Activated naive CD4-positive, alpha-beta T cell treated with anti-CD3 and anti-CD28 coated beads, Interleukin-2, amount 50 U/mL, for 24 hours (primary cell): ENCODE results near the gene TRAPPC11.
"Not testable (repeated sequence)": the region's sequence is repeated elsewhere in the genome, so short reads cannot be mapped to it uniquely, and the experiment has no call there.

Source experiments
- H3K27ac Mint-ChIP-seq: one replicate; pipeline ENCODE4 v1.8.0; 2021; ENCODE audit warnings: mild to moderate bottlenecking, mixed read lengths
- H3K27me3 Mint-ChIP-seq: one replicate; pipeline ENCODE4 v1.8.0; 2021; ENCODE audit warnings: mixed read lengths
- H3K36me3 Mint-ChIP-seq: one replicate; pipeline ENCODE4 v1.8.0; 2021; ENCODE audit warnings: mixed read lengths
- H3K4me1 Mint-ChIP-seq: one replicate; pipeline ENCODE4 v1.8.0; 2021; ENCODE audit warnings: mixed read lengths
- H3K4me3 Mint-ChIP-seq: one replicate; pipeline ENCODE4 v1.8.0; 2021; ENCODE audit warnings: mild to moderate bottlenecking, mixed read lengths
- H3K9me3 Mint-ChIP-seq: one replicate; pipeline ENCODE4 v1.8.0; 2021; ENCODE audit warnings: mixed read lengths

TRAPPC11 gene

DNA sequence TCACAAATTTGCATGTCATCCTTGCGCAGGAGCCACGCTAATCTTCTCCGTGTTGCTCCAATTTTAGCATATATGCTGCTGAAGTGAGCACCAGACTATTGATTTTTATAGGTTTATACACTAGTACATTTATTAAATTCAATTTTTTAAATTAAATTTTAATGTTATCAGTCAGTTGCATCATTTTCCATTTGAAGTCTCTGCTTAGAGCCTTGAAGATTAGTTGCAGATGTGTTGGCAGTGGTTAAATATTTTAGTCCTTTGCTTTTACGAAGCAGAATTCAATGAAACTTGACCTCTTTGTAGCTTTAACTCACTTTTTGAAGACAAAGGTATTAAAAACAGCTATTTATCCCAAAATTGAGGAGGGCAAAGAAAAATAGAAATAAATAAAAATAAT is 16.5 kb downstream of the TRAPPC11 start:
- Mint-ChIP-seq H3K27me3 (no peaks in the 10 kb centered on the region), H3K36me3 (peaks cover 17% of the 10 kb centered on the region), H3K27ac (no peak overlapping the region), H3K4me3 (no peak overlapping the region), H3K9me3 (no peaks in the 10 kb centered on the region), H3K4me1 (peaks cover 10% of the 10 kb centered on the region)

DNA sequence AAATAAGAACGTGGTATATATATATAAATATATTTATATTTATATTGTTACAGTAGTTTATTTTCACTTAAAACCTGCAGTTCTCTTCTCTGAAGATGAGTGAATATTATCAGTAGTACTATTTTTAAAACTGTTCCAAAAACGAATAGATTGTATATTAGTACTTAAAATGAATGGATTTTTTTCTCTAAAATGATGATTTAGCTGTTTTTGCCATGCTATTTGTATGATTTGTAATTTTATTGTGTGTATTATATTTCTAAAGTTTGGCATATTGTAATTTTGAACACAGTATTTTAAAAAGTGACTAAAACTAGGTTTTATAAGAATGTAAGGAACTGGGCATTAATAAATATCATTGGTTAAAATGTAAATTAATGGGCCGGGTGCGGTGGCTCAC is 22.0 kb downstream of the TRAPPC11 start:
- Mint-ChIP-seq H3K27me3 (no peaks in the 10 kb centered on the region), H3K27ac (no peak overlapping the region), H3K9me3 (no peaks in the 10 kb centered on the region), H3K4me3 (no peak overlapping the region), H3K36me3 (peaks cover 13% of the 10 kb centered on the region), H3K4me1 (peaks cover 4% of the 10 kb centered on the region)

DNA sequence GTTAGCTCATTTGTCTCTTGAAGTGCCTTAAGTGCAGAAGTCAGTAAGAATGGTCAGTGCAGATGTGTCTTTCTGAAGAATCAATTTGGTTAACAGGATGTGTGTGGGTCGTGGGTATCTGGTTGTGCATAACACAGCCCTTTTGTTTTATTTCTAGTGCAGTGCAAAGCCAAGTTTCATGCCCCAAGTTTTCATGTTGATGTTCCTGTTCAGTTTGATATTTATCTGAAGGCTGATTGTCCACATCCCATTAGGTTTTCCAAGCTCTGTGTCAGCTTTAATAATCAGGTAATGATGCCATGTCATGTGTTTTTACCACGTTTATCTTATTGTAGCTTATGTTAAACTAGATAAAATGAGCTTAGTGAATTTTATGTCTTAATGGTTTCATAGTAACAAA is 27.4 kb downstream of the TRAPPC11 start:
- Mint-ChIP-seq H3K27ac (no peak overlapping the region), H3K4me3 (no peak overlapping the region), H3K9me3 (no peaks in the 10 kb centered on the region), H3K27me3 (no peaks in the 10 kb centered on the region), H3K36me3 (peaks cover 15% of the 10 kb centered on the region), H3K4me1 (peaks cover 3% of the 10 kb centered on the region)

DNA sequence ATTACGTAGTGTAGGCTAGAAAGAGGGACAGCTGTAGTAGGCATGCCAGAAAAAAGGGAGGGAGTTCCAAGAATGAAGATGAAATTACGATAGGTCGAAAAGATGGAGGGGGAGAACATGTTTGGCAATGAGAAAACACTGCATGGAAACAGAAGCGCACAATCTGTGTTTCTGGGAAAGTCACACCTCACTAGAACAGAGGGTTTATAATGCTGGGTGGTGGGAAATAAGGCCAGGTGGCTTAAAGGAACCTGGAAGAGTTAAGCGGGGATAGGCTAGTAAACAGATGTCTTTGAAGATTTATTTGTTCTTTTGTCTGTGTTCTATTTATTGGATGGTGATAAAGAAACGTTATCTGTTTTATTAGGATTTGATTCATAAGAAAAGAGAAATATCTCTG is 29.1 kb downstream of the TRAPPC11 start:
- Mint-ChIP-seq H3K9me3 (no peaks in the 10 kb centered on the region), H3K4me3 (no peak overlapping the region), H3K36me3 (peaks cover 20% of the 10 kb centered on the region), H3K27ac (no peak overlapping the region), H3K27me3 (no peaks in the 10 kb centered on the region), H3K4me1 (peaks cover 3% of the 10 kb centered on the region)

DNA sequence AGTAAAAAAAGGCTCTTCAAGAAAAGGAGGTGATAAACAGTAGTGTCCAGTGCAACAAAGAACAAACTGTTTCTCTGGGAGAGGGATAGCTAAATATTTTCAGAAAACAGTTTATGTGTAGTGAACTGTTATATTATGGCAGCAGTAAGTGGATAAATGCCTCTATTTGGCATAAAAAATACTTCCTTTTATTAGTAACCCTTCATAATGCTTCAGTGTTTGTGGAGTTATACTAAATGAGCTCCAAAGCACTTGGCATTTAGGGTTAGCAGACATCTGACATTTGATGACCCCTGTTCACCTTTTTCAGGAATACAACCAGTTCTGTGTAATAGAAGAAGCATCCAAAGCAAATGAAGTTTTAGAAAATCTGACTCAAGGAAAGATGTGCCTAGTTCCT is 31.9 kb downstream of the TRAPPC11 start:
- Mint-ChIP-seq H3K27ac (peak overlapping the region; percentile 53), H3K27me3 (no peaks in the 10 kb centered on the region), H3K9me3 (no peaks in the 10 kb centered on the region), H3K36me3 (peaks cover 19% of the 10 kb centered on the region), H3K4me3 (no peak overlapping the region), H3K4me1 (peaks cover 3% of the 10 kb centered on the region)

DNA sequence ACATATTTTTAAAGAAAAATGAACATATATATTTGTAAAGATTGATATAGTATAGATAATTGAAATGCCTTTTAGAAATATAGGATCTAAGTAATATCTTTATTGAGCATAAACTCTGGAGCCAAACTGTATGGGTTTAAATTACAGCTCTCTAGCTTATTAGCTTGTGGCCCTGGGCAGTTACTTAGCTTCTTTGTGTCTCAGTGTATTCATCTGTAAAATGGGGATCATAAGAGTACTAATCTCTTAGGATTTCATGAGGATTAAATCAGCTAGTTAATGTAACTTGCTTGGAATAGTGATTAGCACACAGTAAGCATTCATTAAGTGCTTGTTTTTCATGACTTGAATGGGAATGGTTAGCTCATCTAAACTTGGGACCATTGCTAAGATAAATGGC is 32.8 kb downstream of the TRAPPC11 start:
- Mint-ChIP-seq H3K4me1 (peaks cover 3% of the 10 kb centered on the region), H3K4me3 (no peak overlapping the region), H3K9me3 (no peaks in the 10 kb centered on the region), H3K27ac (no peak overlapping the region), H3K27me3 (no peaks in the 10 kb centered on the region), H3K36me3 (peaks cover 19% of the 10 kb centered on the region)

DNA sequence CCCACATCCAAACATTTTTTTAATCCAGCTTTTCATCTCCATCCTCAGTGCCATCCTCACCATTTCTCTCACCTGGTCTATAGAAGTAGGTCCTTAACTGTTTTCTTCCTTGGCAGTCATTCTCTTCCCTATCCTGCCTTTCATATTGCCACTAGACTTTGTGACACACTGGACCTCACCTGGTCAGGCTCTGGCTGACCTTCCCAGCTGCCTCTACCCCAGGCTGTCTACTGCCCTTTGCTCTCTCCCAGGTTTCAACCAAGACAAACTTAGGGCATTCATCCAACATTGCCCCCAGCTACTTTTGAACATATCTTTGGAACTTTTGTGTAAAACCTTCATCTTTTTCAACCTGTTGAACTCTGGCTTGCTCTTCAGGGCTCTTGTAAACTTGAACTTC is 39.8 kb downstream of the TRAPPC11 start:
- no peak overlapping the region for H3K4me3 Mint-ChIP-seq
- H3K4me1 Mint-ChIP-seq: no peaks in the 10 kb centered on the region
- peaks cover 20% of the 10 kb centered on the region for H3K36me3 Mint-ChIP-seq
- no peaks in the 10 kb centered on the region for H3K27me3 Mint-ChIP-seq
- H3K9me3 Mint-ChIP-seq: no peaks in the 10 kb centered on the region
- no peak overlapping the region for H3K27ac Mint-ChIP-seq

DNA sequence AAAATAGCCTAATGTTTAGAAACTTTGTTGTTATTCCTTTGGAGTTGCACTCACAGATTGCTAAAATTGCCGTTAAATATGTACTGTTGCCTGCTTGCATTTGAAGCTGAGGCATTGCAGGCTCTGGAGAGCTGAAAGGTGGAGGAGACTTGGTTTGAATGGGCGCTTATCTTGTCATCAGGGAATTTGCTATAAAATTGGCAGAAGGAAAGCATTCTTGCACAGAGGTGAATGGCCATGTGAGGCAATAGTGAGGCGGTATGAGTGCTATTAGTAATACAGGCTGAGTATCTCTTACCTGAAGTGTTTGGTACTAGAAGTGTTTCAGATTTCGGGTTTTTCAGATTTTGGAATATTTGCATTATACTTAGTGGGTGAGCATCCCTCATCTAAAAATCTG is 41.3 kb downstream of the TRAPPC11 start:
- no peaks in the 10 kb centered on the region for H3K27me3 Mint-ChIP-seq
- H3K27ac Mint-ChIP-seq: no peak overlapping the region
- no peaks in the 10 kb centered on the region for H3K9me3 Mint-ChIP-seq
- peaks cover 18% of the 10 kb centered on the region for H3K36me3 Mint-ChIP-seq
- H3K4me1 Mint-ChIP-seq: no peaks in the 10 kb centered on the region
- H3K4me3 Mint-ChIP-seq: no peak overlapping the region

DNA sequence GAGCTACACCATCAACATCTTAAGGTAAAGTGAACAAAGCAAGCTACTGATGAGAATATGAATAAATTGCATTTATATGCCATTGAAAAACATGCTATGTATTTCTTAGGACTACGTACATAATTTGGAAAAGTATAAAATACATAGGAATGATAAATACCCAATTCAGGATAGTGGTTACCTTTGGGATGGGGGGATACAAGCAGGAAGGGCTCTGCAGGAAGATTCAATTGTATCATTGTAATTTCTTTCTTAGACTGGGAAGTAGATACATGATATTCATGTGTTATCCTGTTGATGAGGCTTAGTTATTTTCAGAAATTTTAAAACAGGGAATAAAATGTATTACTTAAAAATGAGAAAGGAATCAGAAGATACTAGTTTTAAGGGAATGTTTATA is 43.4 kb downstream of the TRAPPC11 start:
- Mint-ChIP-seq H3K27ac (peak overlapping the region; percentile 23), H3K9me3 (no peaks in the 10 kb centered on the region), H3K4me1 (no peaks in the 10 kb centered on the region), H3K27me3 (no peaks in the 10 kb centered on the region), H3K36me3 (peaks cover 21% of the 10 kb centered on the region), H3K4me3 (no peak overlapping the region)

DNA sequence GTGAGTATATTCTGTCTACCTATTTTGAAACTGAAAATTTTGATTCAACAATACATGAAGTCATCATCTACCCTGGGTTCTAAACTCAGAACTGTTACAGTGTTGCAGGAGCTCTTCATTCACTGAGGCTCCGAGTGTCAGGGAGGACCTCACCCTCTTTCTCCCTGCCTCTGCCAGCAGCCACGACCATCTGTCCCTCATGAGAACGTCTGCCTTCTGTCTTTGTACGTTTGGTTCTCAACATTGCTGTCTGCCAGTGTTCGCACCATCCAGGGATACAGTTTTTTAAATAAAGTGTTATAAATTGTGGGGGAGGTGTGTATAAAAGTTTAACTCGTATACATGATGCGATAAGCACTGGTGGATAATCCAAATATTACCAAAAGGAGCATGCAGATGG is 55.5 kb downstream of the TRAPPC11 start:
- no peaks in the 10 kb centered on the region for H3K9me3 Mint-ChIP-seq
- no peak overlapping the region for H3K4me3 Mint-ChIP-seq
- peaks cover 13% of the 10 kb centered on the region for H3K36me3 Mint-ChIP-seq
- H3K27me3 Mint-ChIP-seq: no peaks in the 10 kb centered on the region
- H3K27ac Mint-ChIP-seq: no peak overlapping the region
- H3K4me1 Mint-ChIP-seq: no peaks in the 10 kb centered on the region

DNA sequence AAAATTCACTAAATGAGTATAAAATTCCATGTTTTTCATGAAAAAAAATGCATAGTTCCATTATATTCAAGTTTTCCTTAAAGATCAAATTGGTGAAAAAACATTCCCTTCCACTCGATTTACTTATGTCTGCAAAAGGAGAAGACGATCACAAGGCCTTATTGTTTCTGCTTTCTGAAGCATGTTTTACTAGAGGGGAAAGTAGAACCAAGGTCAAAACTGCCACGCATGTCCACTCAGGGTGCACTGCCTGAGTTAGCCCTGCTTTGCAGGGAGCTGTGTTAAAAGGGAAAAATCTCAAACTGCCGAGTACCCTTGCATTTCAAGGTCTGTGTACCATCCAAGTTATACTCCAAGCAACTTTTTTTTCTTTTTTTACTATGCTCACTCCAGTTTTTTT is 57.2 kb downstream of the TRAPPC11 start:
- H3K36me3 Mint-ChIP-seq: peaks cover 11% of the 10 kb centered on the region
- no peak overlapping the region for H3K27ac Mint-ChIP-seq
- no peaks in the 10 kb centered on the region for H3K9me3 Mint-ChIP-seq
- H3K4me3 Mint-ChIP-seq: no peak overlapping the region
- H3K27me3 Mint-ChIP-seq: no peaks in the 10 kb centered on the region
- peaks cover 2% of the 10 kb centered on the region for H3K4me1 Mint-ChIP-seq

DNA sequence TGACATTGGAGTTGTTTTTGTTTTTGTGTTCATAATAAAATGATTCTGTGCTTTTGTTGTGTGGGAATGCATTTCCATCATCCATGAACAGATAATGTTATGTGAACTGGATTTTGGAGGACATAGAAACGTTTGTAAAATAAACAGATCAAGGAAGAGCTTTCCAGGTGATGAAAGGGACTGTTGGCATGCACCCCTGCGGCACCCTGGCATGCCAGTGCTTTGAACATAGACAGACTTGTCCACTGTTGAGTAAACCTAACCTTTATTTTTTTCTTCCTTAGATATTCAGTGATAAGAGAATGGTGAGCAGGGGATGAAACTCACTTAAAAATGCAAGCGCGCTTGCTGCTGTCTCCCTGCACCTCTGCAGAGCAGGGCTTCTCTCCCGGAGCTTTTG is 59.8 kb downstream of the TRAPPC11 start:
- Mint-ChIP-seq H3K27ac (no peak overlapping the region), H3K4me3 (no peak overlapping the region), H3K27me3 (no peaks in the 10 kb centered on the region), H3K4me1 (peaks cover 11% of the 10 kb centered on the region), H3K36me3 (peaks cover 4% of the 10 kb centered on the region), H3K9me3 (no peaks in the 10 kb centered on the region)

DNA sequence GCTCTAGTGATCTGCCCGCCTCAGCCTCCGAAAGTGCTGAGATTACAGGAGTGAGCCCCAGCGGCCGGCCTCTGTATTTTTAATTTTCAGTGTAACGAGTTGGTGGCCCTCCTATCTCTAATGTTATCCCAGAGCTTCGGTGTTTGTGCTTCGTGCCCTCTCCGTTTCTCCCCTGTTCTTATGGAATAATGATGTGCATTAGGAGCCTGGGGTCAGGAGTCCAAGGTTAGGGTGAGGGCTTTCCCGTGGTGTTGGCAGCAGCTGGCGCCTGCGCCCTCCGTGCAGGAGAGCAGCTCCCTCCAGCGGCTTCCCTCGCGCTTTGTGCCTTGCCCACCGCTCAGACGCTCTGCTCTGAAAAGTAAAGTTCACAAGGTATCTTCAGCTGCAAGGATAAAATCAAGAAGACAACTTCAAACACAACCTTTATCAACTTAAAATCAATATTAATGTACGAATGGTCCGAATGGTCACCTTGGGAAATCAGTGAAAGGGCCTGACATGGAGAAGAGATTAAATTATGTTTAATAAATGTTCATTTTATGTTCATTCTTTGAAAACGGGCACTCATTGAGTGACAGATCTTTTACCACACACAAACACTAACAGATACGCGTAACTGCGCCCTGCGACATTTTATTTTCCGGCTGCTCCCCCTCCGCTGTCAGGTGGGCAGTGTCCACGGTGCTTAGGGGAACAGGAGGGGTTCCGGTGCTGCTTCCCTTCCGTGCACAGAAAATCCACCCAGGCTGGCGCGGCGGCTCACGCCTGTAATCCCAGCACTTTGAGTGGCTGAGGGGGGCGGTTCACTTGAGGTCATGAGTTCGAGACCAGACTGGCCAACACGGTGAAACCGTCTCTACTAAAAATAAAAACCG is 62.4 kb downstream of the TRAPPC11 start:
- peaks cover 11% of the 10 kb centered on the region for H3K4me1 Mint-ChIP-seq
- no peaks in the 10 kb centered on the region for H3K9me3 Mint-ChIP-seq
- peak overlapping the region; percentile 75 for H3K4me3 Mint-ChIP-seq
- no peaks in the 10 kb centered on the region for H3K27me3 Mint-ChIP-seq
- no peak overlapping the region for H3K27ac Mint-ChIP-seq
- H3K36me3 Mint-ChIP-seq: no peaks in the 10 kb centered on the region

DNA sequence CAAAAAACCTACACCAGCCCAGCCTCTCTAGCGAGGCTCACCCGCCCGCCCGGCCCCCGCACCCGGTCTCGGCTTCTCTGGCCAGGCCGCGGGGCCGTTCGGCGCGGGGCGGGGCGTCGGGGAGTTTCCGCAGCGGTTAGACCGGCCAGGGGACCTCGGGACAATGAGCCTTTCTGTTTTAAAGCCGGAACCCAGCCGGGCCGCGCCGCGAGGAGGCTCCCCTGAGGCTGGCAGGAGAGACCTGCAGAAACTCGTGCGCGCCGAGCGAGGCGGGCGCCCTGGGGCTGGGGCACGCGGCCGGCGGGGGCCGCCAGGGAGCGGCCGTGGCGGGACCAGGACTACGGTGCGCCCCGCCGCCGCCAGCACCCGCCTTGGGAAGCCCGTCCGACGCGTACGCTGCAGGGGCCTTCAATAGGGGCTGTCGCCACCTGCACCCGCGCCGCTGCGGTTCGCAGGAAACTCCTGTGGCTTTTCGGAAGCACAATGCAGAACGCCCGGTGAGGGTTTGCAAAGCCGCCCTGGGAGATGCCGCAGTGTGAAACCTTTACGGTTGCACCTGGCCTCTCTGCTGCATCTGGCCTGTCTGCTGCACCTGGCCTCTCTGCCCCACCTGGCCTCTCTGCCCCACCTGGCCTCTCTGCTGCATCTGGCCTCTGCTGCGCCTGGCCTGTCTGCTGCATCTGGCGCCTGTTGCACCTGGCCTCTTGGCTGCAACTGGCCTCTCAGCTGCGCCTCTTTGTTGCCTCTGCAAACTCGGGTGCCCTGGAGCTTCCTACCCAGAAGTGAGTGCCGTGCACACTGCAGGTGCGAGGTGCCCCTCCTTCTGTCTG is 63.9 kb downstream of the TRAPPC11 start:
- Mint-ChIP-seq H3K27ac (peak overlapping the region; percentile 9), H3K4me1 (peaks cover 11% of the 10 kb centered on the region), H3K36me3 (no peaks in the 10 kb centered on the region), H3K27me3 (no peaks in the 10 kb centered on the region), H3K4me3 (peak overlapping the region; percentile 85), H3K9me3 (no peaks in the 10 kb centered on the region)

DNA sequence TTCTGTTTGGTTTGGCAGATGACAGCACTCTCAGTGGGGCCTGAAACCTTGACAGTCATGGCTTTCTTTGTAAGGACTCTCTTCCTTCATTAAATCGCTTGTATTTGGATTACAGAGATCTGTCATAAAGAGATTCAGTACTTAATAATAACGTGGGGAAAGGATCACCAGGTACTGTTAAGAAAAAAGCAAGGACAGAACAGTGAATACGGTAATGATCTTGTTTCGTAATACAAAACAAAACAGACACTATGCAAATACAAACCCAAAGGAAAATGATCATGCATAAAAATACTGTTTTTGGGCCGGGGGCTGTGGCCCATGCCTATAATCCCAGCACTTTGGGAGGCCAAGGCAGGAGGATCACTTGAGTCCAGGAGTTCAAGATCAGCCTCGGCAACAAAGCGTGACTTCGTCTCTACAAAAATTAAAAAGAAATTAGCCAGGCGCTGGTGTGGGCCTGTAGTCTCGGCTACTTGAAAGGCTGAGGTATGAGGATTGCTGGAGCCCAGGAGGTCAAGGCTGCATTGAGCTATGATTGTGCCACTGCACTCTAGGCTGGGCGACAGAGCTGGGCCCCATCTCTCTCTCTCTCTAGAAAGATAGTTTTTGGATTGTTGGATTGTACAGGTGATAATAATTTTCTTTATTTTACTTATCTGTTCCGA is 64.6 kb downstream of the TRAPPC11 start:
- peak overlapping the region; percentile 9 for H3K27ac Mint-ChIP-seq
- H3K36me3 Mint-ChIP-seq: no peaks in the 10 kb centered on the region
- H3K9me3 Mint-ChIP-seq: no peaks in the 10 kb centered on the region
- H3K4me3 Mint-ChIP-seq: peak overlapping the region; percentile 85
- H3K4me1 Mint-ChIP-seq: peaks cover 11% of the 10 kb centered on the region
- H3K27me3 Mint-ChIP-seq: no peaks in the 10 kb centered on the region

DNA sequence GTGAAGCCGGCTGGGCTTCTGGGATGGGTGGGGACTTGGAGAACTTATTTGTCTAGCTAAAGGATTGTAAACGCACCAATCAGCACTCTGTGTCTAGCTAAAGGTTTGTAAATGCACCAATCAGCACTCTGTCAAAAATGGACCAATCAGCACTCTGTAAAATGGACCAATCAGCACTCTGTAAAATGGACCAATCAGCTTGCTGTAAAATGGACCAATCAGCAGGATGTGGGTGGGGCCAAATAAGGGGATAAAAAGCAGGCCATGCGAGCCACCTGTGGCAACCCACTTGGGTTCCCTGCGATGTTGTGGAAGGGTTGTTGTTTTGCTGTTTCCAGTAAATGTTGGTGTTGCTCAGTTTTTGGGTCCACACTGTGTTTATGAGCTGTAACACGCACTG is 66.5 kb downstream of the TRAPPC11 start:
- not testable (repeated sequence) for H3K27ac Mint-ChIP-seq, H3K9me3 Mint-ChIP-seq

More for the DNA sequence above, 66.5 kb downstream of the TRAPPC11 start:
- H3K27me3 Mint-ChIP-seq, H3K4me3 Mint-ChIP-seq, H3K36me3 Mint-ChIP-seq: not testable (repeated sequence)
- H3K4me1 Mint-ChIP-seq: peaks cover 11% of the 10 kb centered on the region
